ENCODE data around the gene NUDT13.
"Not testable (repeated sequence)": the region's sequence is repeated elsewhere in the genome, so short reads cannot be mapped to it uniquely, and the experiment has no call there.

The NUDT13 gene

DNA sequence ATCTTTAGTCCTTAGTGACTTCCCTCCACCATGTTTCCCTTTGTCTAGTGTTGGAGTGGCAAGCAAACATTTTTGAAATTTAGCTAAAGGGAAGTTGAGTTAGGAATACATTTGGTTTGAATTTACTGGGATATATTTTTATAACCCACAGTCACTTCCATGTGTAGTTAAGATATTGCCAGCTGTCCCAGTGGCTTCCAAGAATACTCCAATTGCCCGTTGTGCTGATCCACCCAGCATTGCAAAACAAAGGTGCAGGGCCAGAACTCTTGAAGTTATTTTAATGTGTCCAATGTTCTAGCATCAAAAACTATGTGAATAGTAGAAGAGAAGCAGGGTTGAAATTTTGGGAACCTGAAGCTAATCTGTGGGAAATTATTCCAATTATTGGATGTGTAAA lies 11.1 kb upstream of the NUDT13 start:
- DNase-seq (ENCODE audit: low read depth): no peak

DNA sequence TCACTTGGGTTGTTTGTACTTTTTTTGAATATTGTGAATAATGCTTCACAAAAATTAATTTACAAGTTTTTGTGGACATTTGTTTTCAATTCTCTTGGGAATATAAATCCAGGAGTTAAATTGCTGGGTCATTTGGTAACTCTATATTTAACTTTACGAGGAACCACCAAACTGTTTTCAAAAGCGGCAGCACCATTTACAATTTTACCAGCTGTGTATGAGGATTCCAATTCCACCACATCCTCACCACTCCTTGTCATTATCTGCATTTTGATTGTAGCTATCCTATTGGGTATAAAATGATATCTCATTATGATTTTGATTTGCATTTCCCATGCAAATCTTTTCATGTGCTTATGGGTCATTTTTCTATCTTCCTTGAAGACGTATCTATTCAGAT lies 4.0 kb upstream of the NUDT13 start:
- no peak for DNase-seq (ENCODE audit: low read depth)

DNA sequence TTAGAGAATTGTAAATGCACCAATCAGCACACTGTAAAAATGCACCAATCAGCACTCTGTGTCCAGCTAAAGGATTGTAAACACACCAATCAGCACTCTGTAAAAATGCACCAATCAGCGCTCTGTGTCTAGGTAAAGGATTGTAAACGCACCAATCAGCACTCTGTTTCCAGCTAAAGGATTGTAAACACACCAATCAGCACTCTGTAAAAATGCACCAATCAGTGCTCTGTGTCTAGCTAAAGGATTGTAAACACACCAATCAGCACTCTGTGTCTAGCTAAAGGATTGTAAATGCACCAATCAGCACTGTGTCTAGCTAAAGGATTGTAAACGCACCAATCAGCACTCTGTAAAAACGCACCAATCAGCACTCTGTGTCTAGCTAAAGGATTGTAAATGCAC lies 1.0 kb upstream of the NUDT13 start:
- not testable (repeated sequence) for DNase-seq (ENCODE audit: low read depth)

DNA sequence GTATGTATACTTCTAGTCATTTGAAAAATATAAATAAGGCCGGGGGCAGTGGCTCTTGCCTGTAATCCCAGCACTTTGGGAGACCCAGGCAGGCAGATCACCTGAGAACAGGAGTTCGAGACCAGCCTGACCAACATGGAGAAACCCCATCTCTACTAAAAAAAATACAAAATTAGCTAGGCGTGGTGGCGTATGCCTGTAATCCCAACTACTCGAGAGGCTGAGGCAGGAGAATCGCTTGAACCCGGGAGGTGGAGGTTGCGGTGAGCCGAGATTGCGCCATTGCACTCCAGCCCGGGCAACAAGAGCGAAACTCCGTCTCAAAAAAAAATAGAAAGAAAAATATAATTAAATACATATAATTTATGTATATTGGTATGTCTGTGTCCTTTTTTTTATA lies 1.8 kb downstream of the NUDT13 start:
- DNase-seq (ENCODE audit: low read depth): not testable (repeated sequence)

DNA sequence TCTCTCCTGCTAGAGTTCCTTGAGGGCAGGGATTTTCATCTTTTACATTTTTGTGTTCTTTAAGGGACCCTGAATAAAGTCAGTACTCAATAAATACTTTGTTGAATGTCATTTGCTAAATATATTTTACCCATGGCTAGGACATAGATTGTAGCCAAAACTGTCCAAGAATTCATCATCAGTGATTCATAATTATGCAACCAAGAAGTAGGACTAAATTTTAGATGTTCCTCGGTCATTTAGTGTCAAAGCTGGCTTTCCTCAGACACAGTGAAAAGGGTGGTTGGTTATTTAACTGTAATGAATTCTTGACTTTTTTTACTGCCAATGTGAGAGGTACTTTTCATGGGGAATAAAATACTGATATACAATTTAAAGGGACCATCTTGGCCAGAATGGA lies 3.3 kb downstream of the NUDT13 start:
- peak; percentile 33 for DNase-seq (ENCODE audit: low read depth)

DNA sequence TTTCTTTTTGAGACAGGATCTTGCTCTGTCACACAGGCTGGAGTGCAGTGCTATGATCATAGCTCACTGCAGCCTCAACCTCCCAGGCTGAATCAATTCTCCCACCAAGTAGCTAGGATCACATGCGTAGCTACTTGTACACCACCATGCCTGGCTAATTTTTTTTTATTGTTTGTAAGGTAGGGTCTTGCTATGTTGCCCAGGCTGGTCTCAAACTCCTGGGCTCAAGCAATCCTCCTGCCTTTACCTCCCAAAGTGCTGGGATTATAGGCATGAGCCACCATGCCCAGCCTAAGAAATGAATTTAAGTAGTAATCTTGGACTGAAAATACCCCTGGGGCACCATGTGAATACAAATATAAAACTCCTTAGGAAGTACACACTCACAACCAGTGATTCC lies 5.8 kb downstream of the NUDT13 start:
- DNase-seq (ENCODE audit: low read depth): no peak

DNA sequence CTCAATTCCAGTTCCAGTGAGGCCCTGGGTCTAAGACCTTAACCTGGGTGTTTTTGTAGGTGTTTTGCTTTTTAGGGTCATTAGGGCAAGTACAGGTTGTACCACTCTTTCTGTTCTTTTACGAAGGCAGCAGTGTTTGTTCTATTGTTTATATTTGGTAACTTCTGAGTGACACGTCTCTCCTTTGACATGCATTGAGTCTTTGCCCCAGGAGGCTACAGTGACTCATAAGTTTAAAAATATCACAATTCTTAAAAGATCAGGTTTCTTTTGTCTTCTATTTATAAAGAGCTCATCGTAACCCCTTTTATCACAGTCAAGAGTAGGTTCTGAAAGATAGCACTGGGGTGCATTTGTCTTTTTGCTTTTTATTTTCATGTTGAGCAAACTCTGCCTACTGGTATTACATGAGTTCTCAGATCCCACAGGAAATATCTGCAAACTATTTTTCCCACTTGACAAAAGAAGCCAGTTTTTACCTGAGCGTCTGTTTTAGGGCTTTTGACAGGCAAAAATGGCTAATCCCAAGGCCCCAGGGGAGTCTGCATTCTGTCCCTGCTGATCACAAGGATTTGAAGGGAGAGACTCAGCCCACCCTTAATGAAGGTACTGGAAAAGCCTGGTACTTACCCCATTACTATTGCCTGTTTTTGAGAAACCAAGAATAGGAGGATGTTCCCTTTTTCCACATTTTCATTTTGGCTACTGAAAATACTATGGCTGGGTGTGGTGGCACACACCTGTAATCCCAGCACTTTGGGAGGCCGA lies 7.9 kb downstream of the NUDT13 start:
- DNase-seq (ENCODE audit: low read depth): no peak

DNA sequence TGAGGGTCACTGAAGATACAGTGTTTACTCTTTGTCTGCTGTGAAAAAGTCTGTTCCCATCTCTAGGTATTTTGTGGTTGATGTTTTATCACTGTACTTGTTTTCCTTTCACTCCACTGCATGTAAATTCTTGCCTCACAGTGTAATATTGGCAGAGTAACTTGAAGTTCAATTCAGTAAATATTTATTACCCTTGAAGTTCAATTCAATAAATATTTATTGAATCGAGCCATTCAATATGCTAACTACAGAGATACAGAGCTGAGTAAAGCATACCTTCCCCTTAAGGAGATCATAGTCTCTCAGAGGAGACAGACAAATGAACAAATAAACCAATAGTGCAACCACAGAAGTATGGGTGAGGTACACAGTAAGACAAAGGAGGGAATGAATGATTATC lies 9.2 kb downstream of the NUDT13 start:
- no peak for DNase-seq (ENCODE audit: low read depth)

DNA sequence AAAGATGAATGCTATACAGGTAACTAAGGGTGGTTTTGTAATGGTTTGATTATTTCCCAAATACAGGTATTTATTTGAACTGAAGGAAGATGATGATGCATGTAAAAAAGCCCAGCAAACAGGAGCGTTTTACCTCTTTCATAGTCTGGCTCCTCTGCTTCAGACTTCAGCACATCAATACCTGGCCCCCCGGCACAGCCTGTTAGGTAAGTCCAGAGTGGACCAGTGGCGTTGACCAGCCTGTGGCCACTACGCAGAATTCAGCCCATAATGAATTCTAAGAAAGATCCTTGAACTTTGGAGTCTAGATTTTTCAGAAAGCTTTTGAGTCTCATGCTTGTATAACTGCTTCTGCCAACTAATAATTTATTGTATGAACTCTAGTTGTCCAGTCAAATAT lies 9.7 kb downstream of the NUDT13 start:
- no peak for DNase-seq (ENCODE audit: low read depth)

DNA sequence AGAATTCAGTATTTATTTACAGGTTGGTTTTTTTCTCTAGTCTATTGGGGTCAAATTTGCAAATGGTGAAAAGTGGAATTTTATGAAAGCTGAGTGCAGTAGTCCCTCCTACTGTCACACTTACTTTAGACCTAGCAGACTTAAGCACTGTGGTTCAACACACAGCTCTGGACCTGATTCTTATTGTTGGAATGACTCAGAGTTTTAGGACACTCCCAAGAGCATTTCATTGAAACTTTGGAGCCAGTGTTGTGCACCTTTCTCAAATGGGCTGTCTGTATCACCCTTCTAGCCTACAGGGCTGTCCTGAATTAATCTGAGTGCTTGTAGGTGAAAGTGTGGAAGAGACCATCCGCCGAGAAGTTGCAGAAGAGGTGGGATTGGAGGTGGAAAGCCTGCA lies 16.1 kb downstream of the NUDT13 start:
- DNase-seq (ENCODE audit: low read depth): no peak

DNA sequence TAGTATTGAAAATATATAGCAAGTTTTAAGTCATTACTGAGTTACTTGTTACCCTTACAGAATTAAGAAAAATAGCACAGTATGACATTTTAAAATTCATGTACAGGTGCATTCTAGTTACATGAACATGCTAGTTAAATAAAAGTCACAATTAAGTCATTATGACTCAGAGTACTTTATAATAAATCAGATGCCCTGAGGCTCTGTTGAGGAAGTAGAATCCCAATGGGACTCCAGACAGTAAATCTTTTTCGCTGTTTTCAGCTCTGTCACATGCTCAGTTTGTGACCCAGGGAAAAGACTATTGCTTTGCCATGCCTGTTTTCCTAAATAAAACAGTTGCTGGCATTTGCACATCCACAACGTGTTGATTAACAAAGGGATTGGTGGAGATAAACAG lies 21.0 kb downstream of the NUDT13 start:
- no peak for DNase-seq (ENCODE audit: low read depth)

DNA sequence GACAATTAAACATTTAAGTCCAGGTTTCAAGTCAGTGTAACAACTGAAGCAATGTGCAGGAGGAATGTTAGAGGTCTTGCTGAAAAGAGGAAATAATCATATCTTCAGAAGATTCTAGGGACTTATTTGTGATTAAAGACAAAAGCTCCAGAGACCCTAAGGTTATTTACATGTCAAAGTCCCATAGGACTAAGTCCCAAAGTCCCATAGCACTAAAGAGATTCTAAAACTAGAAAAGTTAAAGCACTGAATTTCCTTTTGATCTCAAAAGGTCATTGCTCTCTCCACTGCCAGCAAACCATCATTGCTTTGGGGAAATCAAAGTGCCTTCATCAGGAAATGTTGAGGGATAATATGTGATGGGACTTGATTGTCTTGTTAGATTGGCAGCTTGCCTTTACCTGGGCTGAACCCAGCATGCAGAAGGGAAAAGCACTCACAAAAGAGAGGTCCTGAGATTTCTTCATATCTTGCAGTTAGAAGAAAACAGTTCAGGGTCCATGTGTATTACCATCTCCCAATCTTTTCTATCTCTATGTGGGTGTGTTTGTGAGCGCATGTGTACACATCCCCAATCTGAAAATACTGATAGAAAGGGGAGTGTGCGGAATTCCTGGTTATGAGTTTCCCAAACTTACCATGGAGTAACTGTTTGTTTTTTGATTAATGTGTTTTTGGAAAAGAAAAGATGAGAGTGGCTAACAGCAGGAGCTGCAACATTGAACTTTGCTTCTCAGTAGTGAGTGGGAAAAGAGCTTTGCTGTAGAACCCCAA lies 21.8 kb downstream of the NUDT13 start:
- no peak for DNase-seq (ENCODE audit: low read depth)

DNA sequence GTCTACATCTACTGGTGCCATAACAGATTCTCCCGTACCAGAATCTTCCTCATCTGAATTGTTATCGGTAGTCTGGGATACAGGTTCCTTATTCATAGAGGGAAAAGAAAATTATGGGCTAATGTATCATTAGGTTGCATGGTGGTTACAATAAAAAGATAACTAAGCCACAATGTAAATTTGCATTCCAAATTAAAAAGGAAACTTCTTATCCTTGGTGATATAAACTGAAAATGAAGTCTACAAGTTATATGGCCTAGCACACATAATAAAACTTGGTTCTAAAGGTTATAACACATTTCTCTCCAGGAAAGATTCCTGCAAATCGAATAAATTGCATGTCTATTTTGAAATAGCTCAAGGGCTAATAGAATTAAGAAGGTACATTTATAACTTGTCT lies 24.5 kb downstream of the NUDT13 start:
- no peak for DNase-seq (ENCODE audit: low read depth)

DNA sequence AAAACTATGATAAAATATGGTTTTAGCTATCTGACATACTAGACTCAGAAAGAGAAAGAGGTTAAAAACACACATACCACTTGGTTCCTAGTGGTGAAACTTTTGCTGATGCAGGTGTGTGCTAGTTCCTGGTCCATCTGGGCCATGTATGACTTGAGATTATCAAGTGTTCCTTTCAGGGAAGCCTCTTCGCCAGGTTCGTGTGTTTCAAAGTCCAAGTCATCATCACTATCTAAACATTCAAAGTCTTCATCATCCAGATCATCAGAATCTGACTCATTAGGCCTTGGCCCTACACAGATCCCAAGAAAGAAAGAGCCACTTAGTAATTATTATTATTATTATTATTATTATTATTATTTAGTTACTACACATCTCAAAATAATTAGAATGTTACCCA lies 26.4 kb downstream of the NUDT13 start:
- DNase-seq (ENCODE audit: low read depth): no peak

DNA sequence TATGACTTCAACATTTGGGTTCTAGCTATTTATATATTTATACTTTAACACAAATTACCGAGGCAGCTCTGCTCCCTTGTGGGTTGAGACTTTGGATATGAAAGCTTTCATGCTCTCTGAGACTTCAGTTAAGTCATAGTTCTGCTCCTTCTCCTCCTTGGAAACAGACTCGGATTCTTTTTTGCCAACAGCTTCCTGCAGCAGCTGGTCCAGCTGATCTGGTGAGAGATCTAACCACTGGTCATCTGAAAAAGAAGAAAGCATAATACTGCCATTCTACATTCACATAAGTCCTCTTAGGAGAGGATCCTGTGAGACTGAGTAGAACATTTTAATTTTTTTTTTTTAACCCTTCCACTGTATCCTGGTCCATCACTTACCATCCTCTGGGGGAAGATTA lies 29.0 kb downstream of the NUDT13 start:
- DNase-seq (ENCODE audit: low read depth): no peak

DNA sequence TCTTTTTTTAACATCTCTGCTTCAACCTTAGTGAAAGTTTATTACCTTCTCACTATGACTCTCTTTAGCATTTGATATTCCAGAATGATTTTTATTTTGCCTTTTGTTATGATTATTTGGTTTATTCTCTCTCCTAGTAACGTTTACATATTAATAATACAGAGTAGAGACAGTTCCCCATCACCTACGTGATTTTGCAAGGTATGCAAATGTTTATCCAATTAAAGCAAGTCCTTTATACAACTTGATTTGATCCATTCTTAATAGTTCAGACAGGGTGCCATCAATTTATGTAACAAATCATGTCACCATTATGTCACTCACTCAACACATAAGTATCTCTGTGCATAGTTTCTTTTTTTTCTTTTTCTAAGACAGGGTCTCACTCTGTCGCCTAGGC lies 31.3 kb downstream of the NUDT13 start:
- DNase-seq (ENCODE audit: low read depth): no peak

DNA sequence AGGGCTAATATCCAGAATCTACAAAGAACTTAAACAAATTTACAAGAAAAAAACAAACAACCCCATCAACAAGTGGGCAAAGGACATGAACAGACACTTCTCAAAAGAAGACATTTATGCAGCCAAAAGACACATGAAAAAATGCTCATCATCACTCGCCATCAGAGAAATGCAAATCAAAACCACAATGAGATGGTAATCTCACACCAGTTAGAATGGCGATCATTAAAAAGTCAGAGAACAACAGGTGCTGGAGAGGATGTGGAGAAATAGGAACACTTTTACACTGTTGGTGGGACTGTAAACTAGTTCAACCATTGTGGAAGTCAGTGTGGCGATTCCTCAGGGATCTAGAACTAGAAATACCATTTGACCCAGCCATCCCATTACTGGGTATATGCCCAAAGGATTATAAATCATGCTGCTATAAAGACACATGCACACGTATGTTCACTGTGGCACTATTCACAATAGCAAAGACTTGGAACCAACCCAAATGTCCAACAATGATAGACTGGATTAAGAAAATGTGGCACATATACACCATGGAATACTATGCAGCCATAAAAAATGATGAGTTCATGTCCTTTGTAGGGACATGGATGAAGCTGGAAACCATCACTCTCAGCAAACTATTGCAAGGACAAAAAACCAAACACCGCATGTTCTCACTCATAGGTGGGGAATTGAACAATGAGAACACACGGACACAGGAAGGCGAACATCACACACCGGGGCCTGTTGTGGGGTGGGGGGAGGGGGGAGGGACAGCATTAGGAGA lies 40.6 kb downstream of the NUDT13 start:
- not testable (repeated sequence) for DNase-seq (ENCODE audit: low read depth)

DNA sequence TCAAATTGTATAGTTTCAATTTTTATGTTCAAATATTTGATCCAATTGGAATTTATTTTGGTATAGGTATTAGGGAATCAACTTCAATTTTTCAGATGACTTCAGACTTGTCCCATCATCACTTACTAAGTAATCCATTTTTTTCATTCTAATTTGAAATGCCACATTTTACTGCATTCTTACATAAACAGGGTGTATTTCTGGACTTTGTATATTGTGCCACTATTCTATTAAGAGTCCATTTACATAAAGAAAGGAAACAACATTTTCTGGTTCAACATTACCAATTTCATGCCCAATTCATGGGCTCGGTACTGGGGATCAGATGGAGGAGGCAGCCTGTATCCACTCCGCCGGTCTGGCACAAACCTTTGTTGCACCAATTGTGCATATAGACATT lies 41.8 kb downstream of the NUDT13 start:
- no peak for DNase-seq (ENCODE audit: low read depth)

DNA sequence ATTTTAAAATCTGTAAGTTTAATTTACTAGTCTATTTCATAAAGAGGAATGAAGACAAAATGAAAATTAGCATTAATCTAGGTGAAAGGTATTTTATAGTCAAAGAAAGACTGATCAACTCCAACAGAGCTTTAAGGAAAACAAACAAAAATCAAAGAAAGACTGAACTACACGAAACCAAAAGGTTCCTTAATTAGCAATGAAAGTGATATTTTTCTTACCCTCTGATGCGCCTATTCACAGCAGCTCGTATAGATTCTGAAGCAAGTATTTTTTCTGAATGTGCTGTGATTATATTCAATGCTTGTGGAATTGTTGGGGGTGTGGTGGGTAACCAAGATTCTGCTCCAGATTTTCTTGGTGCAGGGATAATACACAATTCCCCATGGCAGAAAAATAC lies 45.8 kb downstream of the NUDT13 start:
- DNase-seq (ENCODE audit: low read depth): no peak

DNA sequence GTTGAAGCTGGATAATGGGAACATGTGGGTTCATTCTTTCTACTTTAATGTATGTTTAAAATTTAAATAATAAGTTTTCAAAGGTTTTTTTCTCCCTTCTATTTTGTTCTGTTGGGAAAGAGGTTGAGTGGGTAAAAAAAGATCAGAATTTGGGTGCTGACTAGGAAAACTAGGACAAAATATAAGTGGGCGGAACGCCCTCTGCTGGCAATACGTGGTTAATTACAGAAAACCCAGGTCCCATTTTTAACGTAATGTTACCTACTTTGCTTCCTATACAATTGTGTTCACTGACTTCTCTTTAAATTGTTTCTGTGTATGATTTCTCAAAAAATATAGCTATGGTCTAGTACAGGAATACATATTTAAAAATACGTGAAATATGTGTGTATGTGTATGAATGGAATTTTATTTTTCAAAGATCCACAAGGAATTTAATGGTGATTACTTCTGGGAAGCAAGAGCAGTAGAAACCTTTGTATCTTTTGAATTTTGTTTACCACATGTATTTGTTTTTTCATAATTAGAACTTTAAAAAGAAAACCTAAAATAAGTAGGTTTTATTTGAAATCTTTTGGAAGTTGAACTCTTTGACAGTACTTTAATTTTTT lies 48.9 kb downstream of the NUDT13 start:
- no peak for DNase-seq (ENCODE audit: low read depth)

DNA sequence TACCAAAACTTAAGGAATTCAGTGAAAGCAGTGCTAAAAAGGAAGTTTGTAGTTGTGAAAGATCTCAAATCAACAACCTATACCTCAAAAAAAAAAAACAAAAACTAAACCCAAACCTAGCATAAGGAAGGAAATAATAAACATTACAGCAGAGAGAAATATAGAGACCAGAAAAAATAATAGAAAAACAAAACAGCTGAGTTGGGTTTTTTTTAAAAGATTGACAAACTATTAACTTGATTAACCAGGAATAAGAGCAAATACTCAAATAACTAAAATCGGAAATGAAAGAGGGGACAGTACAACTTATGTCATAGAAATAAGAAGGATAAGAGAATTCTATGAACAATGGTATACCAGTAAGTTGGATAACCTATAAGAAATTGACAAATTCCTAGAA lies 50.8 kb downstream of the NUDT13 start:
- no peak for DNase-seq (ENCODE audit: low read depth)

DNA sequence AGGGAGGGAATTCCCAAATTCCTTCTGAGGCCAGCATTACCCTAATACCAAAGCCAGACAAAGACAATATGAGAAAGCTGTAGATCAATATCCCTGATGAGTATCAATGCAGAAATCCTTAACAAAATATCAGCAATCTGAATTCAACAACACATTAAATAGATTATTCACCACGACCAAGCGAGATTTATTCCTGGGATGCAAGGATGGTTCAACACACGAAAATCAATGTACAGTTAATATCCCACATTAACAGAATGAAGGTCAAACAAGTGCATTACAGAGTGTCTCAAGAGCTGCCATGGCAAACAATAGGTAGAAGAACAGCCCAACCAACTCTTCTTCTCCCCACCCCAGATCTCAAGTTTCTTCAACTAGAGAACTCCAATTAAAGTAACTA lies 51.4 kb downstream of the NUDT13 start:
- no peak for DNase-seq (ENCODE audit: low read depth)

DNA sequence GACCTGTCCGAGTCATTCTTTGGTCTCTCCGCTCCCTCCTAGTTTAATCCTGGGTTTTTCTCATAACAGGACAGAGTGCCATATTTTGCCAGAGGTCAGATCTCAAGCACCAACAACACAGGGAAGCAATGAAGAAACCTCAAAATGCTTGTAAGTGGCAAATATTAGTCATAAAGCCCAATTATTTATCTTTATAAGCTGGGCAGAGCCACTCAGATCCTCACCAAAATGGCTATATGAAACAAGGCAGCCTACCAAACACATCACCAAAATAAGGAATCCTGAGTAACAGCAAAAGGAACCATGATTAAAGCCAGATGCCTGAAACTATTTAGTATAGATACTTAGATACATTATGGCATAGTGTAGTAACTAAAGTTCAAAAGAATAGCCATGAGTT lies 52.8 kb downstream of the NUDT13 start:
- DNase-seq (ENCODE audit: low read depth): no peak

Measured in GM04503 (cell line).